Sigmoid colon (tissue), 7 donors: Measurements from ENCODE around the gene MCOLN1. TPM values are rescaled to one million over a fixed set of nuclear protein-coding genes. Genes with fewer than 3 reads are reported as not detected.

Source experiments
- DNase-seq: peaks from one replicate; pipeline ENCODE4 v3.0.0-alpha.2; 2019
- H3K27ac ChIP-seq, 4 donors: fragments of 200-600 bp; sonication (generic); one replicate each; pipeline ENCODE4 v1.5.1; 2016 to 2019; ENCODE audit warnings: mild to moderate bottlenecking in 1 of 4
- H3K27me3 ChIP-seq, 3 donors: fragments of 200-600 bp; sonication (generic); one replicate each; pipeline ENCODE4 v1.5.1; 2019; ENCODE audit warnings: mild to moderate bottlenecking in 1 of 3
- H3K36me3 ChIP-seq, 4 donors: fragments of 200-600 bp; sonication (generic); one replicate each; pipeline ENCODE4 v1.5.1; 2016 to 2019
- H3K4me1 ChIP-seq, 4 donors: fragments of 200-600 bp; sonication (generic); one replicate each; pipeline ENCODE4 v1.5.1; 2017 to 2019
- H3K4me3 ChIP-seq, 4 donors: fragments of 200-600 bp; sonication (generic); one replicate each; pipeline ENCODE4 v1.5.1; 2017 to 2019; ENCODE audit warnings: mild to moderate bottlenecking in 2 of 4, moderate library complexity in 1 of 4
- H3K9me3 ChIP-seq, 4 donors: fragments of 200-600 bp in 3 of 4; sonication (generic) in 3 of 4; one replicate each; pipeline versions ENCODE4 v1.5.1 to v1.6.1; 2013 to 2019
- CTCF ChIP-seq, 4 experiments: fragments of 450-650 bp in 3 of 4; fragments of 200-600 bp in 1 of 4; IDR thresholded peaks; one replicate each; pipeline ENCODE4 v1.5.1; 2016 to 2019; ENCODE audit warnings: antibody characterized with exemption in 4 of 4, mild to moderate bottlenecking in 3 of 4, moderate library complexity in 2 of 4
- EP300 ChIP-seq, 4 donors: sonication (generic); formaldehyde crosslinking; IDR thresholded peaks; one replicate each; pipeline ENCODE4 v1.6.1; 2017; ENCODE audit warnings: antibody characterized with exemption in 4 of 4
- POLR2A ChIP-seq, 2 donors: fragments of 450-650 bp; IDR thresholded peaks; one replicate each; pipeline ENCODE4 v1.6.1; 2016; ENCODE audit warnings: antibody characterized with exemption in 2 of 2, mild to moderate bottlenecking in 2 of 2, moderate library complexity in 2 of 2
- POLR2AphosphoS5 ChIP-seq, 4 donors: sonication (generic); formaldehyde crosslinking; IDR thresholded peaks; one replicate each; pipeline ENCODE4 v1.6.1; 2017; ENCODE audit warnings: antibody characterized with exemption in 4 of 4
- WGBS, 2 donors: extraction: QIAGEN DNeasy Blood & Tissue Kit; methylation state at CpG; one replicate each; pipeline ENCODE4 v1.1.7; 2013; 5-methylcytosine and 5-hydroxymethylcytosine counted together
- intact Hi-C: fragments of 100-400 bp; cut with DNase I; formaldehyde crosslinking; loops from one replicate; pipeline ENCODE4 v1.15.1; 2023
- polyA plus RNA-seq, 3 donors: library from polyadenylated mRNA; stranded (reverse); fragments of 200-250 nt; gene quantifications; one replicate each; pipeline ENCODE4 v1.2.3, GENCODE V29; 2013
- total RNA-seq, 4 donors: library from RNA; depleted of rRNA; stranded (reverse); fragments of >200 nt; gene quantifications; one replicate each; pipeline ENCODE4 v1.1.0, GENCODE V29; 2016
- donor health status: healthy with polysubstance abuse.
- donor health status: Bipolar disorder and iron deficiency.
- donor health status: healthy.

Gene MCOLN1
- total and polyA plus RNA-seq, 7 donors, result 15.5 to 23.7 (median 16.8) TPM

- H3K27ac ChIP-seq, result no peak overlapping the region
- peaks cover 13 to 67% (median 24%) of the 10 kb centered on the region in 4 donors for H3K36me3 ChIP-seq
- H3K4me3 ChIP-seq, result no peak overlapping the region
- H3K9me3 ChIP-seq, result no peaks in the 10 kb centered on the region
- intact Hi-C loops, result no loop called here
- 87 to 88% methylated on average over 15 of the region's 15 CpGs for WGBS, 2 donors
- no peaks in the 10 kb centered on the region for H3K27me3 ChIP-seq
- TF ChIP-seq EP300 (IDR thresholded peaks at IDR 0.05), result no peak
- TF ChIP-seq POLR2AphosphoS5 (IDR thresholded peaks at IDR 0.05), result no peak
- no peak for TF ChIP-seq CTCF (IDR thresholded peaks at IDR 0.05)
- TF ChIP-seq POLR2A (IDR thresholded peaks at IDR 0.05), result no peak
- peaks cover 0 to 11% (median 7%) of the 10 kb centered on the region in 4 donors for H3K4me1 ChIP-seq
- no peak for DNase-seq
These were observed 6.8 kb downstream of the MCOLN1 start for GRCh38 chr19:7529246-7529600.

GRCh38 chr19:7529610-7530490 lies 7.4 kb downstream of the MCOLN1 start:
- DNase-seq, result no peak
- TF ChIP-seq POLR2AphosphoS5 (IDR thresholded peaks at IDR 0.05) (no peak), CTCF (IDR thresholded peaks at IDR 0.05) (no peak), POLR2A (IDR thresholded peaks at IDR 0.05) (no peak), EP300 (IDR thresholded peaks at IDR 0.05) (no peak)
- no peaks in the 10 kb centered on the region for H3K9me3 ChIP-seq
- H3K27ac ChIP-seq, result no peak overlapping the region
- 97% methylated on average over 33 of the region's 33 CpGs for WGBS, 2 donors
- H3K4me1 ChIP-seq, result peaks cover 0 to 10% (median 7%) of the 10 kb centered on the region in 4 donors
- intact Hi-C loops, result loop anchor here (10.0 kb wide), 1 partner anchor 795 kb away; the partner anchor contains the start of genes GPR108 and TRIP10
- no peak overlapping the region for H3K4me3 ChIP-seq
- no peaks in the 10 kb centered on the region for H3K27me3 ChIP-seq
- peaks cover 13 to 62% (median 22%) of the 10 kb centered on the region in 4 donors for H3K36me3 ChIP-seq

DNA sequence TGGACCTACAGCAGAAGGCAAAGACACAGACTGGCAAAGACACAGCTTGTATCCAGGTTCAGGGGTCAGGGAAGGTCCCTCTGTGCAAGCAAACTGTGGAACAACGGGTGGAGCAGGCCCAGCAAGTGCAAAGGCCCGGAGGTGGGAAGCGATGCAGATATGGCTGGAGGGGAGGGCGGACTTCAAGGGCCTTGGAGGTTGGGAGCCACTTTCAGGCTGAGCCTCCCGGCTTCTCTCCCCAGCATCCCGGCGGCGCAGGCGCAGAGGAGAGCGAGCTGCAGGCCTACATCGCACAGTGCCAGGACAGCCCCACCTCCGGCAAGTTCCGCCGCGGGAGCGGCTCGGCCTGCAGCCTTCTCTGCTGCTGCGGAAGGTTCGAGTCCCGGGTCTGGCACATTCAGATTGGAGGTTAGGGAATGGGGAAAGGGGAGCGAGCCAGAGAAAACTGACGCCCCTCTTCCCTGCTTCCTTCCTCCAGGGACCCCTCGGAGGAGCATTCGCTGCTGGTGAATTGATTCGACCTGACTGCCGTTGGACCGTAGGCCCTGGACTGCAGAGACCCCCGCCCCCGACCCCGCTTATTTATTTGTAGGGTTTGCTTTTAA lies 11.0 kb downstream of the MCOLN1 start:
- peak in 1 of 4 donors; percentile 5 for TF ChIP-seq POLR2AphosphoS5 (IDR thresholded peaks at IDR 0.05)
- no peak for TF ChIP-seq CTCF (IDR thresholded peaks at IDR 0.05)
- no peaks in the 10 kb centered on the region for H3K27me3 ChIP-seq
- peak overlapping the region; percentile 72 to 89 (median 84) for H3K4me3 ChIP-seq
- H3K36me3 ChIP-seq, result peaks cover 0 to 42% (median 17%) of the 10 kb centered on the region in 4 donors
- no peaks in the 10 kb centered on the region for H3K9me3 ChIP-seq
- peak; percentile 92 for DNase-seq
- peak overlapping the region; percentile 87 to 97 (median 96) for H3K27ac ChIP-seq
- H3K4me1 ChIP-seq, result peaks cover 0 to 27% (median 16%) of the 10 kb centered on the region in 4 donors
- intact Hi-C loops, result loop anchor here (10.0 kb wide), 1 partner anchor 799 kb away; the partner anchor contains the start of genes GPR108 and TRIP10
- WGBS, 2 donors, result 29 to 42% methylated on average over 30 of the region's 30 CpGs

DNA sequence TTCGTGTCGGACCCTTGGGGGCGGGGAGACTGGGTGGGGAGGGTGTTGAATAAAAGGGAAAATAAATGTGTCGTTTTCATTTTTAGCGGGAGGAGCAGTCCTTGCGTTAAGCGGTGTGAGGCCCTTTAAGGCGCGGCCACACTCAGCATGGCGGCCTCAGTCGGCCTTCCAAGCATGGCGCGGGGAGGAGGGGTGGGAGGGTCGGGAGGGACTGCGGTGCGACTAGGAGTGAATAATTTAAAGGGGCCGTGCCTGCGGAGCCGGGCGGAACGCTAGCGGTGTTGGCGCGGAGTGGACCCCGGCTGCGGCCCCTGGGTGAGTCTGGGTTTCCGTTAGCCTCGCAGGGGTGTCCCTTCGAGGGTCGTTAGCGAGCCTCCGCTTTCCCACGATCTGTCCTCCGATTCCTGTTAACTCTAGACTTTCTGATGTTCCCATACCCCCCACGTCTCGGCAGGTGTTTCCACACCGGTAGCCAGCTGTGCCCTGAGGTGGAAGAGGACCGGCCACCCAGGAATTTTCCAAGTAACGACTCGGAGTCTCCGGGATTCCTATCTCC lies 11.6 kb downstream of the MCOLN1 start:
- H3K27me3 ChIP-seq, result no peaks in the 10 kb centered on the region
- peak overlapping the region; percentile 72 to 89 (median 84) for H3K4me3 ChIP-seq
- peak; percentile 87 to 95 (median 89) for TF ChIP-seq POLR2AphosphoS5 (IDR thresholded peaks at IDR 0.05)
- peak; percentile 57 to 70 for TF ChIP-seq POLR2A (IDR thresholded peaks at IDR 0.05)
- TF ChIP-seq CTCF (IDR thresholded peaks at IDR 0.05), result no peak
- no peak for TF ChIP-seq EP300 (IDR thresholded peaks at IDR 0.05)
- 0% methylated on average over 41 of the region's 41 CpGs for WGBS, 2 donors
- H3K4me1 ChIP-seq, result peaks cover 0 to 27% (median 16%) of the 10 kb centered on the region in 4 donors
- peak overlapping the region; percentile 87 to 97 (median 96) for H3K27ac ChIP-seq
- no peaks in the 10 kb centered on the region for H3K9me3 ChIP-seq
- DNase-seq, result peak; percentile 95
- H3K36me3 ChIP-seq, result peaks cover 0 to 42% (median 17%) of the 10 kb centered on the region in 4 donors
- intact Hi-C loops, result loop anchor here (10.0 kb wide), 1 partner anchor 799 kb away; the partner anchor contains the start of genes GPR108 and TRIP10
